ENCODE measurements around the gene LUC7L3.
"Not testable (repeated sequence)": the region's sequence is repeated elsewhere in the genome, so short reads cannot be mapped to it uniquely, and the experiment has no call there.

Gene LUC7L3

GRCh38 chr17:50708050-50709000 lies 11.1 kb upstream of the LUC7L3 start:
- DNase-seq (ENCODE audit: low read depth in 2 of 2): no peak

DNA sequence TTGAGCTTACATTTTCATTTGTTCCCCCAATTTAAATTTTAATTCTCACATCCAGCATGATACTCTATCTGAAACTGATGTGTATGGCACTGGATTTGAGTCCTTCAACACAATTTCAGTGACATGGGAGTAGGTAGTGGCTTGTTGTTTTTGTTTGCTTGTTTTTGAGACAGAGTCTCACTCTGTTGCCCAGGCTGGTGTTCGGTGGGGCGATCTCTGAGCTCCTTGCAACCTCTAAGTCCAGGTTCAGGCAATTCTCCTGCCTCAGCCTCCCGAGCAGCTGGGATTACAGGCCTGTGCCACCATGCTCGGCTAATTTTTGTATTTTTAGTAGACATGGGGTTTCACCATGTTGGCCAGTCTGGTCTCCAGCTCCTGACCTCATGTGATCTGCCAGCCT lies 10.3 kb upstream of the LUC7L3 start:
- not testable (repeated sequence) for DNase-seq (ENCODE audit: low read depth in 2 of 2)

DNA sequence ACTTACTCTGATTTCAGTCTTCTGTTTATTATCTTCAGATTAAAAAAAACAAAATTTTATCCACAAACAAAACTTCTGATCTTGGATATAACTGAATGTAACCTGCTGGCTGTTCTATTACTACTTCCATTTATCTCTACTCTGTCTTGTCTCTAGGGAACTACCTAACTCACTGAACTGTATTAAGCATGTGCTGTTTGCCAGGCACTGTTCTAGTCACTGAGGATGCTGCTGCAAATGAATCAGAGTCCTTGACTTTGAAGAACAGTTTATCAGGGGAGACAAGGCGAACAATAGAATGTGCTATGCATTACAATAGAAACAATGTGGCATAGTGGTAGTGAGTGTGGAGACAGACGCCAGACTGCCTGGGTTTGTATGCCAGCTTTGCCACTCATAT lies 9.4 kb upstream of the LUC7L3 start:
- DNase-seq (ENCODE audit: low read depth in 2 of 2): no peak

DNA sequence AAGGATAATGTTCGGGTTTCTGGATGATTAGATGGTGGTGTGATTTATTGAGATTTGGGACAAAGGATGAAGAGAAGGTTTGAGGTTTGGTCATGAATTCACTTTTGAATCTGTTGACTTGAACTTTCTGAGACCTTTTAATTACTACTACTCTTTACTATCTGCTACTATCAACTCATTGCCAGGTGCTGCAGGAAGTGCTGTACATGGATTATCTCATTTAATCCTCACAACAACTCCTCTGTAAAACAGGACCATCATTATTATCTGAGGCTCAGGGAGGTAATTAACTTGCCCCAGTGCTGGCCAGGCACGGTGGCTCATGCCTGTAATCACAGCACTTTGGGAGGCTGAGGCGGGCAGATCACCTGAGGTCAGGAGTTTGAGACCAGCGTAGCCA lies 8.8 kb upstream of the LUC7L3 start:
- no peak for DNase-seq (ENCODE audit: low read depth in 2 of 2)

- no peak for DNase-seq (ENCODE audit: low read depth in 2 of 2)
These were observed 6.8 kb upstream of the LUC7L3 start for GRCh38 chr17:50712641-50713040.

DNA sequence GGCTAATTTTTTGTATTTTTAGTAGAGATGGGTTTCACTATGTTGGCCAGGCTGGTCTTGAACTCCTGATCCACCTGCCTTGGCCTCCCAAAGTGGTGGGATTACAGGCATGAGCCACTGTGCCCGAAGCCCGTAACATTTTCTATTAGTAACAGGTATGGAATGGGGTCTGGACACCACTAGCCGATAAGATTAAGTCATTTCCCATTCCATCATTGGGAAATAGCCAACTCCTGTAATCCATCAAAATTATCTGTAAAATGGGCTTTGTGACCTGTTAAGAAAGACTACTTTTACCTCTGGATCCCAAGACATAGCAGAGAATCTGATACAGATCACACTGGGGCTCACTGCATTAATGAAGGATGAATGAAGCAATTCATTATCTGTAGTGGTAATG lies 3.9 kb upstream of the LUC7L3 start:
- no peak for DNase-seq (ENCODE audit: low read depth in 2 of 2)

- no peak for DNase-seq (ENCODE audit: low read depth in 2 of 2)
These were observed 756 bp downstream of the LUC7L3 start for GRCh38 chr17:50719924-50720794.

- no peak for DNase-seq (ENCODE audit: low read depth in 2 of 2)
These were observed 2.0 kb downstream of the LUC7L3 start for GRCh38 chr17:50721194-50722010.

DNA sequence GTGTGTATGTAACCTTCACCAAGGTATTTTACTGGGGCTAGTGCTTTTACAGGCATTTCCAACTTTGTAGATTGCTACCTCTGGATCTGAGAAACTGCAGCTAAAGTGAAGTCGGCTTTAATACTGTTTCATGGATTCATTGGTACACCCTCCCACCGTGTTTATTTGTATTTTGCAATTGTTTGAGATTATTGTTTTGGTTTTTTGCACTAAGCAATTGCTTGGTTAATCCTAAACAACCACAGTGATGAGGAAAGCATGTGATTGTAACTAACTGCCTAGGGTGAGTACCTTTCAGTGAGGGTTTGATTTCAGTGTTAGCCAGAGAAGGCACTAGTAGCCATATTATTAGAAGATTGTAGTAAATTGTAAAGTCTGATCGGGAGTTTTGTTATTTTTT lies 3.3 kb downstream of the LUC7L3 start:
- DNase-seq (ENCODE audit: low read depth in 2 of 2): no peak

- DNase-seq (ENCODE audit: low read depth in 2 of 2): not testable (repeated sequence)
These were observed 5.2 kb downstream of the LUC7L3 start for GRCh38 chr17:50724622-50725021.

DNA sequence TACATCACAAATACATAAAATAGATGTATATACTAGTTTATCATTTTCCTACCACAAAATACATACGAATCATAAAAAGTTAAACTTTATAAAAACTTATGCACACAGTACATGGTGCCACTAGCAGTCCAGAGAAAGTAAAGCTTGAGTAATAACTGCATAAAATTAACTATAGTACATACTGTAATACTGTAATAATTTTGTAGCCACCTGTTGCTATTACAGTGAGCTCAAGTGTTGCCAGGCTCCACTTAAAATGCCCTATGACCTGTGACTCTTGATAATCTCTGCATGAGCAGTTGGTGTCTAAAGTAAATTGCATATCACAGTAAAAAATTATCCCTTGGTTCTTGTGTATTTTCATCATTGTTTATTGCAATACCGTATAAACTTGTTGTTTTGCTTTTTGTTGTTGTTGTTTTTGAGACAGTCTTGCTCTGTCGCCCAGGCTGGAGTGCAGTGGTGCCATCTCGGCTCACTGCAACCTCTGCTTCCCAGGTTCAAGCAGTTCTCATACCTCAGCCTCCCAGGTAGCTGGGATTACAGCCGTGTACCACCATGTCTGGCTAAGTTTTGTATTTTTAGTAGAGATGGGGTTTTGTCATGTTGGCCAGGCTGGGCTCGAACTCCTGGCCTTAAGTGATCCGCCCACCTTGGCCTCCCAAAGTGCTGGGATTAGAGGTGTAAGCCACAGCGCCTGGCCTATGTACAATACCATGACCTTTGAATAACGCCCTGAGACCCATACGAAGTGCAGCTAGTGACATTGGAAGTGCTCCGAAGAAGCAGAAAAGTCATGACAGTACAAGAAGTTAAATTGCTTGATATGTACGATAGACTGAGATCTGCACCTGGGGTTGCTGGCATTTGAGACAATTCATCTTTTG lies 6.6 kb downstream of the LUC7L3 start:
- no peak for DNase-seq (ENCODE audit: low read depth in 2 of 2)

GRCh38 chr17:50728112-50728429 lies 8.7 kb downstream of the LUC7L3 start:
- DNase-seq (ENCODE audit: low read depth in 2 of 2): no peak

- DNase-seq (ENCODE audit: low read depth in 2 of 2): no peak
These were observed 9.7 kb downstream of the LUC7L3 start for GRCh38 chr17:50728881-50729765.

- DNase-seq (ENCODE audit: low read depth in 2 of 2): no peak
These were observed 12.4 kb downstream of the LUC7L3 start for GRCh38 chr17:50731575-50732460.

DNA sequence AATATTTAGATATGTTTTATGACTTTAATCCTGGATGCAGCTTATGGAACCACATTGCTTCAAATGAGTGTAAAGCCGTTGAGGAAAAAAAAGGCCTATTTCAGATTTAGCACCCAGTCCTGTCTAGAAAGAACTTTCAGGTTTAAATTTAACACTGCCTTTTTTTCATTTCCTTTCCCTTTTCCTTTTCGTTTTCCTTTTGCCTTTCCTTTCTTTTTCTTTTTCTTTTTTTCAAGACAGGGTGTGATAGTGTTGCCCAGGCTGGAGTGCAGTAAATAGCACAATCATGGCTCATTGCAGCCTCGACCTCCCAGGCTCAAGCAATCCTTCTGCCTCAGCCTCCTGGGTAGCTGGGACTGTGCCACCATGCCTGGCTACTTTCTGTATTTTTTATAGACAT lies 15.9 kb downstream of the LUC7L3 start:
- DNase-seq (ENCODE audit: low read depth in 2 of 2): no peak

DNA sequence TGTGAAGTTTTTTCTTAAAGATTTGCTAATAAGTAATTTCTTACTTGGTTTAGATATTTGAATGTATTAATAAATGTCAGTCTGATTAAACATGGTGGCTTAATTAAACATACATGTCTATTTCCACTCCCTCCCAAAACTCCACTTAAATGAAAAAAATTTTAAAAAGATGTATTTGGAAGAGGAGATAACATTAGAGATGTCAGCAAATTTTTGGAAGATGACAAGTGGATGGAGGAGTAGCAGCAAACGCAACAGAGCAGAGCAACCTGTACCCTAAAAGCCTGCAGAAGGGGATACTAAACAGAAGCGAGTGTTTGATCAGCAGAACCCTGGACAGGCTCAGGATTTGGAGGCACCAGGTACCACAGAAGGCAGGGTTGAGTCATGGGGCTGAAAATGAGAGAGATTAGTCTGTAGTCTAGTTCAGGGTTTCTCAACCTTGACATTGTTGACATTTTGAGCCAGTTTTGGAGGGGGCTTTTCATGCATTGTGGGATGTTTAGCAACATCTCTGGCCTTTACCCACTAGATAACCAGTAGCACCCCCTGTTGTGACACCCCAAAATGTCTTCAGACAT lies 17.8 kb downstream of the LUC7L3 start:
- no peak for DNase-seq (ENCODE audit: low read depth in 2 of 2)

DNA sequence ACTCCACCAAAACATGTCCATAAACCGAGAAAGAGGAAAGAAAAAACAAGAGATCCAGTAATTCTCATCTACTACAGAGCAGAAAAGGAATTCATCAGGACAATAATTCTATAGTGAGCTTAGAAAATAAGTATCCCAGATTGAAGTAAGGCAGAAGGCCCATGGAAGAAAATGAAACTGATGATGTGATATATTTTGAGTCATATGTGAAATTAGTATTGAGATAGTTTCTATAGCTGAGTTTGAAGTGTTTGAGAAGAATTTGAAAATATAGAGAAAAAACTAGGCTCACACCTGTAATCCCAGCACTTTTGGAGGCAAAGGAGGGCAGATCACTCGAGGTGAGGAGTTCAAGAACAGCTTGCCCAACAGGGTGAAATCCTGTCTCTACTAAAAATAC lies 19.7 kb downstream of the LUC7L3 start:
- DNase-seq (ENCODE audit: low read depth in 2 of 2): no peak

GRCh38 chr17:50745631-50746030 lies 26.2 kb downstream of the LUC7L3 start:
- no peak for DNase-seq (ENCODE audit: low read depth in 2 of 2)

GRCh38 chr17:50749245-50749644 lies 29.8 kb downstream of the LUC7L3 start:
- DNase-seq (ENCODE audit: low read depth in 2 of 2): no peak
